Ascending aorta (tissue), 2 donors: ENCODE measurements around the gene SRPK2. TPM values are rescaled to one million over a fixed set of nuclear protein-coding genes. Genes with fewer than 3 reads are reported as not detected.
"Not testable (repeated sequence)": the region's sequence is repeated elsewhere in the genome, so short reads cannot be mapped to it uniquely, and the experiment has no call there.

Experiments
- DNase-seq, 2 donors: peaks; one replicate each; pipeline ENCODE4 v3.0.0-alpha.2; 2019; ENCODE audit warnings: low spot score in 2 of 2
- H3K27ac ChIP-seq, 2 donors: fragments of 200-600 bp; sonication (generic); one replicate each; pipeline ENCODE4 v1.5.1; 2016 to 2017; ENCODE audit warnings: mild to moderate bottlenecking in 1 of 2
- H3K27me3 ChIP-seq: fragments of 200-600 bp; sonication (generic); one replicate; pipeline ENCODE4 v1.5.1; 2017
- H3K36me3 ChIP-seq, 2 donors: fragments of 200-600 bp; sonication (generic); one replicate each; pipeline ENCODE4 v1.5.1; 2016
- H3K4me1 ChIP-seq, 2 donors: fragments of 200-600 bp; sonication (generic); one replicate each; pipeline ENCODE4 v1.5.1; 2016 to 2017; ENCODE audit warnings: mild to moderate bottlenecking in 1 of 2
- H3K4me3 ChIP-seq, 2 donors: fragments of 200-600 bp; sonication (generic); one replicate each; pipeline ENCODE4 v1.5.1; 2016 to 2017; ENCODE audit warnings: mild to moderate bottlenecking in 1 of 2
- H3K9me3 ChIP-seq, 2 donors: fragments of 200-600 bp; sonication (generic); one replicate each; pipeline ENCODE4 v1.5.1; 2016
- CTCF ChIP-seq, 3 experiments: fragments of 200-600 bp in 2 of 3; fragments of 450-650 bp in 1 of 3; sonication (generic) in 2 of 3; IDR thresholded peaks; one replicate each; pipeline ENCODE4 v1.5.1; 2016 to 2019; ENCODE audit warnings: antibody characterized with exemption in 3 of 3, mild to moderate bottlenecking in 1 of 3, moderate library complexity in 1 of 3
- intact Hi-C: fragments of 100-400 bp; cut with DNase I; formaldehyde crosslinking; loops from one replicate; pipeline ENCODE4 v1.15.1; 2023
- total RNA-seq: library from RNA; depleted of rRNA; stranded (reverse); fragments of >200 nt; gene quantifications from one replicate; pipeline ENCODE4 v1.1.0, GENCODE V29; 2016

The SRPK2 gene
- total RNA-seq, 1 donor from 2014 or later, result 26.2 TPM

DNA sequence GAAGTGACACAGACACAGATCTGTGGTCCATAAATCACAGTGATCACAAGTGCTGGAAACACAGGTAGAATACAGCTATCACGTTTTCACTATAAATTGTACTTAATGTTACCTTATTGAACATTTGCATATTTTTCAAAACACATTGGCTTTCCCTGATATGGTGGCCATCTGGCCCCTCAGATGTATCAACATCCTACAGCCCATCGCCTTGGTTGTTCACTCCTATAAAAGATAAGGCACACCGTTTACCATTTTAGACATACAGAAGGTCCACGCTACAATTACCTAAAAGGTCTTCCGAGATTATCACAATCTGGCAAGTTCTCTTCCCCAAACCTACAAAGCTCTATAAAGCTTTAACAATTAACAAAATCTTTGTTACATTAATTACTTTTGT, 91.4 kb downstream of the SRPK2 start:
- no peak for DNase-seq
- no peaks in the 10 kb centered on the region for H3K4me1 ChIP-seq
- H3K27ac ChIP-seq, result no peak overlapping the region
- no peak overlapping the region for H3K4me3 ChIP-seq
- no peaks in the 10 kb centered on the region for H3K36me3 ChIP-seq
- no peak for TF ChIP-seq CTCF (IDR thresholded peaks at IDR 0.05)
- intact Hi-C loops, result no loop called here
- H3K9me3 ChIP-seq, result no peaks in the 10 kb centered on the region
- no peaks in the 10 kb centered on the region for H3K27me3 ChIP-seq

DNA sequence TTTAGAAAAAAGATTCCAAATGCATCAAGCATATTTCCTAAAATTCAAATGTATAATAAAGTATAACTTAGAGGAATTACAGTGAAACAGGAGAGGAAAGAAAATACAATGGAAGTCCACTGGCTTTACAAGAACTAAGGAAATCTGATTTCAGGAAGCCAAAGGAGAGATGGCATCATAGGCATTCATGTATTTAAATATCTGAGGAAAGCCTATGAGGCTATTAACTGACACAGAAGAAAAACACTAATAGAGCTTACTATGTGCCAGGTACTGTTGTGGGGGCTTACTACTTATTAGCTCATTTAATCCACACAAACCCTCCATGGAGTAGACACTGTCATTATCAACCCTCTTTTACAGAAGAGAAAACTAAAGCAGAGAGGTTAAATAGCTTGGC, 92.2 kb downstream of the SRPK2 start:
- intact Hi-C loops, result no loop called here
- no peak overlapping the region for H3K27ac ChIP-seq
- no peaks in the 10 kb centered on the region for H3K36me3 ChIP-seq
- TF ChIP-seq CTCF (IDR thresholded peaks at IDR 0.05), result no peak
- DNase-seq, result no peak
- H3K27me3 ChIP-seq, result no peaks in the 10 kb centered on the region
- H3K4me3 ChIP-seq, result no peak overlapping the region
- no peaks in the 10 kb centered on the region for H3K9me3 ChIP-seq
- no peaks in the 10 kb centered on the region for H3K4me1 ChIP-seq

DNA sequence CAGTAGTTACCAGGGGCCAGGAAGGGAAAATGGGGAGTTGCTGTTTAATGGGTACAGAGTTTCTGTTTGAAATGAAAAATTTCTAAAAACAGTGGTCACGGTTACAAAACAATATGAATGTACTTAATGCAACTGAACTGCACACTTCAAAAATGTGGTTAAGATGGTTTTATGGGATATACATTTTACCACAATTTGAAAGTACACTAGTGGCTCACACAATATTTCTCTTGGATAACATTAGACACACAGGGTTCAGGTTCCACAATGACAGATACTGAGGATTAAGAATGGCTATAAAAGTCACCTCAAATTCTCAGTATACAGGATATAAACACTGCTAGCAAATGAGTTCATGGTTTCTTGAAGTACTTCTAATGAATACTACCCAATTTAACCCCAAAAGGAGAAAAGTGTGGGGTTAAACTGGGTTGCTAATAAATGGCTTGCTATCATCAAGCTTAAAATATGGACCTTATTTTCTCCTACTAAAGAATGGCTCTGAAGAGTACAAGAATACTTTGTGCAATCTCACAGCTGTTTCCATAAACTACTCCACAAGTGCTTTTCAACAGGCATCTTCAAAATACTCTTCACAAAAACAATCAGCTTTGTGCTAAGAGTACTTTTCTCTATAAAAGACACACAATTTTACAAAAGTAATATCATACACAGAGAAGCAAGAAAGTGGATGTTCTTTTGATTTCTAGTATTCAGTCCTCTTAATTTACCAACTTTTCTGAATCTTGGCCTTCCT, 92.9 kb downstream of the SRPK2 start:
- Histone ChIP-seq H3K27me3 (no peaks in the 10 kb centered on the region), H3K27ac (no peak overlapping the region), H3K4me1 (no peaks in the 10 kb centered on the region), H3K4me3 (no peak overlapping the region), H3K9me3 (no peaks in the 10 kb centered on the region), H3K36me3 (no peaks in the 10 kb centered on the region)
- no peak for TF ChIP-seq CTCF (IDR thresholded peaks at IDR 0.05)
- intact Hi-C loops, result no loop called here
- DNase-seq, result no peak

GRCh38 chr7:105294482-105294881, 94.2 kb downstream of the SRPK2 start:
- H3K4me1 ChIP-seq, DNase-seq, H3K4me3 ChIP-seq, H3K9me3 ChIP-seq, intact Hi-C loops, H3K27ac ChIP-seq, H3K36me3 ChIP-seq, H3K27me3 ChIP-seq: not testable (repeated sequence)

- no peak for TF ChIP-seq CTCF (IDR thresholded peaks at IDR 0.05)
- no peaks in the 10 kb centered on the region for H3K4me1 ChIP-seq
- intact Hi-C loops, result no loop called here
Observed at GRCh38 chr7:105289704-105290103, 99.0 kb downstream of the SRPK2 start.

GRCh38 chr7:105286441-105286840, 102.3 kb downstream of the SRPK2 start:
- Histone ChIP-seq H3K27me3 (no peaks in the 10 kb centered on the region), H3K9me3 (no peaks in the 10 kb centered on the region), H3K4me3 (no peak overlapping the region), H3K36me3 (no peaks in the 10 kb centered on the region), H3K4me1 (no peaks in the 10 kb centered on the region), H3K27ac (no peak overlapping the region)
- DNase-seq, result no peak
- TF ChIP-seq CTCF (IDR thresholded peaks at IDR 0.05), result no peak
- intact Hi-C loops, result no loop called here

More at GRCh38 chr7:105289704-105290103, 99.0 kb downstream of the SRPK2 start:
- DNase-seq, result no peak
- H3K27ac ChIP-seq, result no peak overlapping the region
- no peak overlapping the region for H3K4me3 ChIP-seq
- no peaks in the 10 kb centered on the region for H3K27me3 ChIP-seq
- H3K36me3 ChIP-seq, result no peaks in the 10 kb centered on the region
- no peaks in the 10 kb centered on the region for H3K9me3 ChIP-seq
